Measurements from ENCODE around the gene LZTR1. TPM values are rescaled to one million over a fixed set of nuclear protein-coding genes. Genes with fewer than 3 reads are reported as not detected.
"Not testable (repeated sequence)": the region's sequence is repeated elsewhere in the genome, so short reads cannot be mapped to it uniquely, and the experiment has no call there.

The LZTR1 gene
- total RNA-seq, 2 experiments from 2014 or later, result 39.3 to 43.4 TPM

DNA sequence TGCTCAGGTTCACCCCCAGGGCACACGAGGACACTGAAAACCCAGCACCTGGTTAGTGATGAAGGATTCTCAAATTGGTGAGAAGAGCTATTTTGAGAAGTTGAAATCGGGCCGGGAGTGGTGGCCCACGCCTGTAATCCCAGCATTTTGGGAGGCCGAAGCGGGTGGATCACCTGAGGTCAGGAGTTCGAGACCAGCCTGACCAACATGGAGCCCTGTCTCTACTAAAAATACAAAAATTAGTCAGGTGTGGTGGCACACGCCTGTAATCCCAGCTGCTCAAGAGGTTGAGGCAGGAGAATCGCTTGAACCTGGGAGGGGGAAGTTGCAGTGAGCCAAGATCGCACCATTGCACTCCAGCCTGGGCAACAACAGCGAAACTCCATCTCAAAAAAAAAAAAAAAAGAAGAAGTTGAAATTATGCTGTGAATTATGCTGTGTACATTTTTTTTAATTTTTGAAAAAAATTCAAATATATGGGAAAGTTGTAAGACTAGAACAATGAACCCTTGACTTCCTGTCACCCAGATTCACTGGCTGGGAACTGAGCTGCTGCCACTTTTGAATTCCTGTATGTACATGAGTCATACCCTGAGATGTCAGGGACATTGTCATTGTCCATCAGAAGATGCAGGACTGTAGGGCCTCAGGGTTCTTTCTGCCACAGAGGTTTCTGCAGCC, 9.9 kb upstream of the LZTR1 start:
- H3K9me3 Mint-ChIP-seq; DNase-seq; H3K4me1 Mint-ChIP-seq (ENCODE audit: low read depth); H3K27me3 Mint-ChIP-seq; H3K4me3 Mint-ChIP-seq; H3K36me3 Mint-ChIP-seq; H3K27ac Mint-ChIP-seq; intact Hi-C loops (cut with micrococcal nuclease): not testable (repeated sequence)
- ChIA-PET CTCF (interaction anchor here (1.0 to 2.7 kb wide), 5 partner anchors 10 to 86 kb away, joined by 3 to 11 read pairs (median 4); partner anchors contain the start of gene LZTR1), POLR2A (interaction anchor here (0.7 to 1.2 kb wide), 2 partner anchors 10 to 82 kb away, joined by 3 to 4 read pairs; partner anchors contain the start of gene LZTR1)

DNA sequence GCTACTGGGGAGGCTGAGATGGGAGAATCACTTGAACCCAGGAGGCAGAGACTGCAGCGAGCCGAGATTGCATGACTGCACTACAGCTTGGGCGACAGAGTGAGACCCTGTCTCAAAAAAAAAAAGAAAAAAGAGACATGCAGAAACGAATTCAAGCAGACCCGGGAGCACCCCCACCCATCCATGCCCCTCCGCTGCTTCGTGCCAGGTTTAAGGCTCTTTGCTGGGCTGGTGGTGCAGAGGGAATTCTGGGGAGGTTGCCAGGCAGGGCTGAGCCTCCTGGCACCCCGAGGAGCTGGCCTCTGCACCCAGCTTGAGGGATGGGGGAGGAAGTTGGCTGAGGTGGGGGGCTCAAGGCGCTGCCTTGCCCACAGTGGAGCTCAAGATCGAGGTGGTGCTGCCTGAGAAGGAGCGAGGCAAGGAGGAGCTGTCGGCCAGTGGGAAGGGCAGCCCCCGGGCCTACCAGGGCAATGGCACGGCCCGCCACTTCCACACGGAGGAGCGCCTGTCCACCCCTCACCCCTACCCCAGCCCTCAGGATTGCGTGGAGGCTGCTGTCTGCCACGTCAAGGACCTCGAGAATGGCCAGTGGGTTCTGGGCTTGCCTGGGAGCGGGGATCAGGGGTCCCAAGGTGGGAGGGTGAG, 9.0 kb upstream of the LZTR1 start:
- Mint-ChIP-seq H3K27me3 (peaks cover 3% of the 10 kb centered on the region), H3K27ac (no peak overlapping the region), H3K4me3 (no peak overlapping the region), H3K4me1 (ENCODE audit: low read depth) (no peaks in the 10 kb centered on the region), H3K9me3 (no peaks in the 10 kb centered on the region), H3K36me3 (no peaks in the 10 kb centered on the region)
- DNase-seq, result no peak
- CTCF ChIA-PET, result interaction anchor here (1.0 to 1.8 kb wide), 2 partner anchors 12 to 14 kb away, joined by 3 to 7 read pairs; no protein-coding TSS in a partner anchor
- POLR2A ChIA-PET, result interaction anchor here (0.7 kb wide), 1 partner anchor 82 kb away, joined by 4 read pairs; no protein-coding TSS in a partner anchor
- intact Hi-C loops (cut with micrococcal nuclease), result no loop called here

DNA sequence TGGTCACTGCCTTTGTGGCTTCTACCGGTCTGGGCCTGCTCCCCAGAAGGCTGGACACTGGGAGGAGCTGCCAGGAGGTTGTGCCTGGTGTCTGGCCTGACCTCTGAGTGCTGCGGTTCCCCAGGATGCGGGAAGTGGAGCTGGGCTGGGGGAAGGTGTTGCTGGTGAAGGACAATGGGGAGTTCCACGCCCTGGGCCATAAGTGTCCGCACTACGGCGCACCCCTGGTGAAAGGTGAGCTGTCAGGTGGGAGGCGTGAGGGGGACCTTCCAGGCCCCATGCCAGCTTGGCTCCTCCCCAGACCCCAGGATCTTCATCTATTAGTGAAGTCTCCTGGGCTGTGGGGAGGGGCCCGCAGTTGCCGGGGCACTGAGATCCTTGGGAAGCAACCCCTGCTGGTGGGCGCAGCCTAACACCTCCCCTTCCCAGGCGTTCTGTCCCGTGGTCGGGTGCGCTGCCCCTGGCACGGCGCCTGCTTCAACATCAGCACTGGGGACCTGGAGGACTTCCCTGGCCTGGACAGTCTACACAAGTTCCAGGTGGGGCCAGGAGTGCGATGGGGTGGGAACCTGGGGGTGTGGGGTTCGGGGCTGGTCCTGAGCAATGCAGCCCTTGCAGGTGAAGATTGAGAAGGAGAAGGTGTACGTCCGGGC, 8.3 kb upstream of the LZTR1 start:
- Mint-ChIP-seq H3K27me3 (peaks cover 3% of the 10 kb centered on the region), H3K4me1 (ENCODE audit: low read depth) (peaks cover under 1% of the 10 kb centered on the region), H3K27ac (no peak overlapping the region), H3K36me3 (no peaks in the 10 kb centered on the region), H3K9me3 (peaks cover 6% of the 10 kb centered on the region), H3K4me3 (no peak overlapping the region)
- ChIA-PET CTCF (no interaction called here), POLR2A (no interaction called here)
- intact Hi-C loops (cut with micrococcal nuclease), result no loop called here
- DNase-seq, result no peak

DNA sequence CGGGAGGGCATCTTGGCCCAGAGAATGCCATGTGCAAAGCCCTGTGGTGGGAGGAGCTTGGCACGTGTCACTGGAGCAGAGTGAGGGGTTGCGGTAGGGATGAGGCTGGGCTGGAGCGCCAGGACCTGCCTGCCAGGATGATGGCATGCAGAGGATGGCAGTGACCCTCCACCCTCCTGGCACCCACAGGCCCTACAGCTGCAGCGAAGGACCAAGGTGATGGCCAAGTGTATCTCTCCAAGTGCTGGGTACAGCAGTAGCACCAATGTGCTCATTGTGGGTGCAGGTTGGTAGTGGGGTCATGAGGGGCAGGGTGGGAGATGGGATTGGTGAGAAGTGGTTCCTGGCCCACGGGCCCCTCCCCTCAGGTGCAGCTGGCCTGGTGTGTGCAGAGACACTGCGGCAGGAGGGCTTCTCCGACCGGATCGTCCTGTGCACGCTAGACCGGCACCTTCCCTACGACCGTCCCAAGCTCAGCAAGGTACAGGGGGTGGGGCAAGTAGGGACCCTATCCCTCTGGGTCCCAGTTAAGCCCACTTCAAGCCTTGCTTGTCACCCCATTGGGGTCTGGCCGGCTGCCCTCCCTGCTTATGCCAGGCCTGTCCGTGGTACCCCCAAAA, 7.7 kb upstream of the LZTR1 start:
- CTCF ChIA-PET, result no interaction called here
- no peak for DNase-seq
- intact Hi-C loops (cut with micrococcal nuclease), result no loop called here
- Mint-ChIP-seq H3K4me3 (no peak overlapping the region), H3K27ac (no peak overlapping the region), H3K36me3 (peaks cover 1% of the 10 kb centered on the region), H3K4me1 (ENCODE audit: low read depth) (peaks cover 6% of the 10 kb centered on the region), H3K27me3 (peaks cover 3% of the 10 kb centered on the region), H3K9me3 (peaks cover 10% of the 10 kb centered on the region)
- POLR2A ChIA-PET, result no interaction called here

DNA sequence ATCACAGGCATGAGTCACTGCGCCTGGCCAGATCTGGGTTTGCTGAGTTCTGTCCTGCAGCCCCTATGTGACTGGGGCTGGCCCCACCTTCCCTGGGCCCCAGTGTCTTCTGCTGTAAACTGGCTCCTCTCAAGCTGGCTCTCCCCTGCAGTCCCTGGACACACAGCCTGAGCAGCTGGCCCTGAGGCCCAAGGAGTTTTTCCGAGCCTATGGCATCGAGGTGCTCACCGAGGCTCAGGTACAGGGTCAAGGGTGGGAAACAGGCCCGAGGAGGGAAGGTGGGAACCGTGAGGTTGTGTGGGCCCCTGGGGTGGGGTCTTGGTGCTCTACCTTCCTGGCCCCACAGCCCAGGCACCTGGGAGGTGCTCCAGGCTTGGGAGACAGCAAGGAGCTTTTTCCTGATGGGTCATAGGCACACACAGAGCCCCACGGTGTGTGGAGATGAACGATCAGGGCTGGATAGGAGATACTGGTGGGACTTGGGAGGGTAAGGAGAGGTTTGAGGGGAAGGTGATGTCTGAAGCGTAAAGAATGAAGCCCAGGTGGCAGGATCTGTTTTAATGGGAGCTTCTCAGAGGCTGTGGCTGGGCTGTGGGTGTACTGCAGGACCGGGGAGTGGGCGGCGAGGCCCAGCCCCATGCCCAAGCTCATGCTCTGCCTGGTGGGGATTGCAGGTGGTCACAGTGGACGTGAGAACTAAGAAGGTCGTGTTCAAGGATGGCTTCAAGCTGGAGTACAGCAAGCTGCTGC, 6.4 kb upstream of the LZTR1 start:
- H3K36me3 Mint-ChIP-seq, result peaks cover 1% of the 10 kb centered on the region
- peaks cover 17% of the 10 kb centered on the region for H3K4me1 Mint-ChIP-seq (ENCODE audit: low read depth)
- no peak for DNase-seq
- H3K27me3 Mint-ChIP-seq, result peaks cover 3% of the 10 kb centered on the region
- intact Hi-C loops (cut with micrococcal nuclease), result no loop called here
- CTCF ChIA-PET, result interaction anchor here (0.8 kb wide), 1 partner anchor 15 kb away, joined by 3 read pairs; no protein-coding TSS in a partner anchor
- H3K27ac Mint-ChIP-seq, result no peak overlapping the region
- H3K9me3 Mint-ChIP-seq, result peaks cover 10% of the 10 kb centered on the region
- no peak overlapping the region for H3K4me3 Mint-ChIP-seq
- POLR2A ChIA-PET, result no interaction called here

DNA sequence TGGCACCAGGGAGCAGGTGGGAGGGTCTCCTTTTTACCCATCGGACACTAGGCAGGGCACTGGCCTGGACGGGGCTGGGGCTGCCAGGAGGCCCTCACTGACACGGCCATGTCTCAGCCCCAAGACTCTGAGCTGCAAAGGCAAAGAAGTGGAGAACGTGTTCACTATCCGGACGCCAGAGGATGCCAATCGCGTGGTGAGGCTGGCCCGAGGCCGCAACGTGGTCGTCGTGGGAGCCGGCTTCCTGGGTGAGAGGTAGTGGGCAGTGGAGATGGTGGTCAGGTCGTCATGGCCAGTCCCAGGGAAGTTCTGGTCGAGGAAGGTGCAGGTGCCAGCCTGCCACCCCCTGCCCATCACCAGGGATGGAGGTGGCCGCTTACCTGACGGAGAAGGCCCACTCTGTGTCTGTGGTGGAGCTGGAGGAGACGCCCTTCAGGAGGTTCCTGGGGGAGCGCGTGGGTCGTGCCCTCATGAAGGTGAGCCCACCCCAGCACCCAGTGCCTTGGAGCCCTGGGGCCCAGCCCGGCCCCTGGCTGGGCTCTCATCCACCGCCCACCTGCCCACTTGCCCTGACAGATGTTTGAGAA, 5.7 kb upstream of the LZTR1 start:
- Mint-ChIP-seq H3K36me3 (peaks cover 1% of the 10 kb centered on the region), H3K9me3 (peaks cover 10% of the 10 kb centered on the region), H3K27me3 (peaks cover 3% of the 10 kb centered on the region), H3K27ac (no peak overlapping the region), H3K4me1 (ENCODE audit: low read depth) (peaks cover 24% of the 10 kb centered on the region), H3K4me3 (no peak overlapping the region)
- ChIA-PET POLR2A (no interaction called here), CTCF (interaction anchor here (0.8 kb wide), 1 partner anchor 16 kb away, joined by 3 read pairs; no protein-coding TSS in a partner anchor)
- intact Hi-C loops (cut with micrococcal nuclease), result no loop called here
- DNase-seq, result no peak

DNA sequence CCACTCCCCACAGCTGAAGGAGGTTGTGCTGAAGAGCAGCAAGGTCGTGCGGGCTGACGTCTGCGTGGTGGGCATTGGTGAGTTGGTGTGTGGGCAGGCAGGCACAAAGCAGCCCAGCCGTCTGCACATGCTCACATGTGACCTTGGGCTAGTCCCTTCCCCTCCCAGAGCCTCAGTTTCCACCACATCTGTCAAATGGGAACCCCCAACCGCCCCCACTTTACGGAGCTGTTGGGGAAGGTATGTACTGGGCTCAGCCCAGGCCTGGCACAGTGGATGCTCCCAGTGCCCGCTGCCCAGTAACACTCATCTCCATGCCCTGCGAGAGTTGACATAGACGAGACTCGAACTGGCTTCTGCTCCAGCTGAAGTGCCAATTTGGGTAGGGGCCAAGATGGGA, 5.1 kb upstream of the LZTR1 start:
- no peak overlapping the region for H3K4me3 Mint-ChIP-seq
- peaks cover 10% of the 10 kb centered on the region for H3K9me3 Mint-ChIP-seq
- H3K4me1 Mint-ChIP-seq (ENCODE audit: low read depth), result peaks cover 26% of the 10 kb centered on the region
- CTCF ChIA-PET, result no interaction called here
- intact Hi-C loops (cut with micrococcal nuclease), result no loop called here
- POLR2A ChIA-PET, result no interaction called here
- H3K36me3 Mint-ChIP-seq, result peaks cover 1% of the 10 kb centered on the region
- H3K27me3 Mint-ChIP-seq, result peaks cover 3% of the 10 kb centered on the region
- H3K27ac Mint-ChIP-seq, result no peak overlapping the region
- no peak for DNase-seq

DNA sequence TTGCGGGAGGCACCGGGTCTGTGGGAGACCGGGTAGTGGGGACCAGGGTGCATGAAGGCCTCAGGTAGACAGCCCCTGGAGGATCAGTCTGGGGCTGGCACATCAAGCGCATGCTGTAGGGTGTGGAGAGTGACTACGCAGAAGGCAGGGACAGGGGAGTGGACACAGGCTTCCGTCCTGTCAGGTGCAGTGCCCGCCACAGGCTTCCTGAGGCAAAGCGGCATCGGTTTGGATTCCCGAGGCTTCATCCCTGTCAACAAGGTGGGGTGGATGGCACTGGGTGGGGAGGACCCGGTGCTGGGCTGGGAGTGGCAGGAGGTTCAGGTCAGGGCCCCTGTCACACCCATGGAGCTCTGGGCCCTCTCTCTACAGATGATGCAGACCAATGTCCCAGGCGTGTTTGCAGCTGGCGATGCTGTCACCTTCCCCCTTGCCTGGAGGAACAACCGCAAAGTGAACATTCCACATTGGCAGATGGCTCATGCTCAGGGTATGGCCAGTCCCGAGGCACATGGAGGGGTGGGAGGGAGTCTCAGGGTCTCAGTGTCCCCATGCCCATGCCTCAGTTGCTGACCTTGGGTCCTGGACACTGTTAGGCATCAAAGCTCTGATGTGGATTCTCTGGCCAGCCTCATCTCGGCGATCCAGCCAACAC, 4.5 kb upstream of the LZTR1 start:
- Mint-ChIP-seq H3K27me3 (peaks cover 3% of the 10 kb centered on the region), H3K4me1 (ENCODE audit: low read depth) (peaks cover 27% of the 10 kb centered on the region), H3K27ac (no peak overlapping the region), H3K4me3 (no peak overlapping the region), H3K9me3 (peaks cover 10% of the 10 kb centered on the region), H3K36me3 (peaks cover 4% of the 10 kb centered on the region)
- CTCF ChIA-PET, result no interaction called here
- POLR2A ChIA-PET, result no interaction called here
- DNase-seq, result no peak
- intact Hi-C loops (cut with micrococcal nuclease), result no loop called here

DNA sequence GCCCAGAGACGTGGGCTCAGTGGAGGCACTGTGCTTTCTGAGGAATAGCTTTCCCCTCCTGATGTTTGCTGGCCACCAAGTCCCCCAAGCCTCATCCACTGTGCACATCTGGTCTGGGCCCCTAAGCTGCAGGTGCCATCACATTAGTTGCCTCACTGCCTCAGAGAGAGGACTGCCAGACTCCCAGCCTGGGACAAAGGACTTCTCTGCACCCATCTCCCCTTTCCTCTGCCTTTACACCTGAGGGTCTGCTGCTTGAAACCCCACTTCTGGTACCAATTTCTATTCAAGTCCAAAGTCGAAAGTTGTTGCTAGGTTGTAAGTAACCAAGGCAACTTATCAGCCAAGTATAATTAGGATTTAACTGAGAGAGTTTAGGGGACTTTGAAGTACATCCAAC, 3.7 kb upstream of the LZTR1 start:
- intact Hi-C loops (cut with micrococcal nuclease), result no loop called here
- peaks cover 3% of the 10 kb centered on the region for H3K27me3 Mint-ChIP-seq
- H3K27ac Mint-ChIP-seq, result no peak overlapping the region
- POLR2A ChIA-PET, result no interaction called here
- H3K36me3 Mint-ChIP-seq, result peaks cover 5% of the 10 kb centered on the region
- peaks cover 35% of the 10 kb centered on the region for H3K4me1 Mint-ChIP-seq (ENCODE audit: low read depth)
- DNase-seq, result no peak
- peaks cover 10% of the 10 kb centered on the region for H3K9me3 Mint-ChIP-seq
- H3K4me3 Mint-ChIP-seq, result no peak overlapping the region
- CTCF ChIA-PET, result interaction anchor here (1.0 kb wide), 1 partner anchor 63 kb away, joined by 3 read pairs; no protein-coding TSS in a partner anchor

DNA sequence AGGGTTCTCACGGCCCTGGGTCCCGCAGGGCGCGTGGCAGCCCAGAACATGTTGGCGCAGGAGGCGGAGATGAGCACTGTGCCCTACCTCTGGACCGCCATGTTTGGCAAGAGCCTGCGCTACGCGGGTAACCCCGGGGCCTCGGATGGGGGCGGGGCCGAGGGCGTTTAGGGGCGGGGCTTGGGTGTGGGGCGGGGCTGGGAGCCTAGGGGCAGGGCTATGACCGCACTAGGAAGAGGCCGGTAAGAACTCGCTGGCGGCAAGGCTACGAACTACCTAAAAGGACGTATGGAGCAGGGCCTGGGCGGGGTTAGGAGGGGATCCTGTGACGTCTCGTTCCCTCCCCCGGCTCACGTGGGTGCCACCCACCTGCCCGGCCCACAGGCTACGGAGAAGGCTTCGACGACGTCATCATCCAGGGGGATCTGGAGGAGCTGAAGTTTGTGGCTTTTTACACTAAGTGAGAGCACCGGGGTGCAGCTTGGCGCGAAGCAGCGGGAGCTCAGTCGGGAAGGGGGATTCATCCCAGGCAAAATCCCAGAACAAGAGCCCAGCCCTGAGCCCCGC, 2.8 kb upstream of the LZTR1 start:
- ChIA-PET POLR2A (interaction anchor here (0.6 kb wide), 1 partner anchor 23 kb away, joined by 3 read pairs; the partner anchor contains the start of gene THAP7), CTCF (interaction anchor here (0.8 to 3.1 kb wide), 3 partner anchors 18 to 62 kb away, joined by 3 to 17 read pairs (median 3); partner anchors contain the start of gene THAP7)
- Mint-ChIP-seq H3K36me3 (peaks cover 9% of the 10 kb centered on the region), H3K9me3 (peaks cover 10% of the 10 kb centered on the region), H3K4me3 (peak overlapping the region; percentile 64), H3K27ac (no peak overlapping the region), H3K27me3 (peaks cover 3% of the 10 kb centered on the region), H3K4me1 (ENCODE audit: low read depth) (peaks cover 43% of the 10 kb centered on the region)
- intact Hi-C loops (cut with micrococcal nuclease), result no loop called here
- peak; percentile 80 for DNase-seq
